Measurements from ENCODE around the gene SBF1. TPM values are rescaled to one million over a fixed set of nuclear protein-coding genes. Genes with fewer than 3 reads are reported as not detected.
A peak's percentile ranks its signal among the peaks of the same experiment; 100 is the strongest.
"Not testable (repeated sequence)": the region's sequence is repeated elsewhere in the genome, so short reads cannot be mapped to it uniquely, and the experiment has no call there.

The SBF1 gene
- total and polyA plus RNA-seq, 4 donors, result 30.1 to 76.9 (median 34.2) TPM

DNA sequence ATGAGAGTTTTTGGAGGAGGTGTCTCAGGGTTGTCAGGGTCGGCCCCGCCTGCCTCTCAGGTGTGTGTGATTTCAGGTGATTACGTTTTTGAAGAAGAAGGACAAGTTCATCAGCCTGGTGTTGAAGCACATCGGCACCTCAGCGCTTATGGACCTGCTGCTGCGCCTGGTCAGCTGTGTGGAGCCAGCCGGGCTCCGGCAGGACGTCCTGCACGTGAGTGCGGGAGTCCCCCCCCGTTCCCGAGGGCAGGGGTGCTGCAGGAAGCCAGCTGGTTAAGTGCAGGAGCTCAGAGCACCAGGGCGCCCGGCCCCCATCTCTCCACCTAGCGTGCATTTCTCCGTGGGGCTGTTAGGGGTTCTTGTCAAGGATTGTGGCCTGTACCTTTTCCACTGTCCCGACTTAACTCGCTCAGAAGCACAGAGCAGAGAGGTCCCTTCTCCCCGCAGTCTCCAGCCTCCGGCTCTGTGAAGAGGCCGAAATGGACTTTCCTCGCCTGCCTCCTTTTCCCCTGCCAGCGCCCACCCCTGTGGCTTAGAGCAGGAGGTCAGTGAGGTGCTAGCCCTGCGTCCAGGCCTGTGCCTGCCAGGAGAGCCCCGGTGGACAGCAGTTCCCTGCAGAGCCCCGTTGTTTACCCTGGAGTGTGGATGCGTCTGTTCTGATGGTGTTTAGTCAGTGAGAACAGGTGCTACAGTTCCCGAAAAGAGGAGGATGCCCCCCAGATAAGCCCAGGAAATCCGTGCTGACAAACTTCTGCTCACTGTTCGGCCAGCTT is 60.2 kb downstream of the SBF1 start:
- DNase-seq (no peak), ATAC-seq (ENCODE audit: insufficient read depth, low FRiP score) (no peak)
- TF ChIP-seq, protein P1, sequence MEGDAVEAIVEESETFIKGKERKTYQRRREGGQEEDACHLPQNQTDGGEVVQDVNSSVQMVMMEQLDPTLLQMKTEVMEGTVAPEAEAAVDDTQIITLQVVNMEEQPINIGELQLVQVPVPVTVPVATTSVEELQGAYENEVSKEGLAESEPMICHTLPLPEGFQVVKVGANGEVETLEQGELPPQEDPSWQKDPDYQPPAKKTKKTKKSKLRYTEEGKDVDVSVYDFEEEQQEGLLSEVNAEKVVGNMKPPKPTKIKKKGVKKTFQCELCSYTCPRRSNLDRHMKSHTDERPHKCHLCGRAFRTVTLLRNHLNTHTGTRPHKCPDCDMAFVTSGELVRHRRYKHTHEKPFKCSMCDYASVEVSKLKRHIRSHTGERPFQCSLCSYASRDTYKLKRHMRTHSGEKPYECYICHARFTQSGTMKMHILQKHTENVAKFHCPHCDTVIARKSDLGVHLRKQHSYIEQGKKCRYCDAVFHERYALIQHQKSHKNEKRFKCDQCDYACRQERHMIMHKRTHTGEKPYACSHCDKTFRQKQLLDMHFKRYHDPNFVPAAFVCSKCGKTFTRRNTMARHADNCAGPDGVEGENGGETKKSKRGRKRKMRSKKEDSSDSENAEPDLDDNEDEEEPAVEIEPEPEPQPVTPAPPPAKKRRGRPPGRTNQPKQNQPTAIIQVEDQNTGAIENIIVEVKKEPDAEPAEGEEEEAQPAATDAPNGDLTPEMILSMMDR (IDR thresholded peaks at IDR 0.05; ENCODE audit: control extremely low read depth, extremely low read depth), result no peak
- H3K9ac ChIP-seq (ENCODE audit: insufficient read depth in 1 of 2, low read length in 2 of 2), result no peak overlapping the region
- WGBS, 2 donors, result 94 to 97% methylated on average over 31 of the region's 31 CpGs
- no peak overlapping the region for H3K27ac ChIP-seq (ENCODE audit: low read depth in 1 of 2, low read length in 1 of 2)
- no peaks in the 10 kb centered on the region for H3K27me3 ChIP-seq (ENCODE audit: control insufficient read depth in 3 of 3, insufficient read depth in 3 of 3, low read length in 2 of 3)
- peaks cover 0 to 4% (median 0%) of the 10 kb centered on the region in 4 donors for H3K9me3 ChIP-seq (ENCODE audit: control insufficient read depth in 4 of 4, insufficient read depth in 3 of 4, low read length in 3 of 4)
- H3K4me1 ChIP-seq (ENCODE audit: control insufficient read depth in 5 of 5, insufficient read depth in 5 of 5, low read length in 5 of 5), result no peaks in the 10 kb centered on the region
- peaks cover 13 to 51% (median 37%) of the 10 kb centered on the region in 4 donors for H3K36me3 ChIP-seq (ENCODE audit: control insufficient read depth in 4 of 4, insufficient read depth in 4 of 4, low read length in 4 of 4)
- no peak overlapping the region for H3K4me3 ChIP-seq

DNA sequence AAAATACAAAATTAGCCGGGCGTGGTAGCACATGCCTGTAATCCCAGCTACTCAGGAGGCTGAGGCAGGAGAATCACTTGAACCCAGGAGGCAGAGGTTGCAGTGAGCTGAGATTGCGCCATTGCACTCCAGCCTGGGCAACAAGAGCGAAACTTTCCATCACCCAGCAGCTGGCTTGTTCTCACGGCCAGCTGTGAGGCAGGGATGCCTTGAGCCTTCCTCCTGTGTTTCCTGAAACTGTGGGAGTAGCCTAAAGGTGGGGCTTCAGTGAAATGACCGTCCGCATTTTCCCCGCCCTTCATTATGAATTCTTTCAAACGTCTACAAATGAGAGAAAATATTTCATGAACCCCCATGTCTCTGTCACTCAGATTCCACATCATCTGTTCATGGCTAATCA is 65.9 kb downstream of the SBF1 start:
- not testable (repeated sequence) for H3K27ac ChIP-seq (ENCODE audit: low read depth in 1 of 2, low read length in 1 of 2); H3K9me3 ChIP-seq (ENCODE audit: control insufficient read depth in 4 of 4, insufficient read depth in 3 of 4, low read length in 3 of 4); DNase-seq; H3K27me3 ChIP-seq (ENCODE audit: control insufficient read depth in 3 of 3, insufficient read depth in 3 of 3, low read length in 2 of 3); H3K9ac ChIP-seq (ENCODE audit: insufficient read depth in 1 of 2, low read length in 2 of 2); H3K4me1 ChIP-seq (ENCODE audit: control insufficient read depth in 5 of 5, insufficient read depth in 5 of 5, low read length in 5 of 5); H3K4me3 ChIP-seq; ATAC-seq (ENCODE audit: insufficient read depth, low FRiP score)
- H3K36me3 ChIP-seq (ENCODE audit: control insufficient read depth in 4 of 4, insufficient read depth in 4 of 4, low read length in 4 of 4), result peaks cover 9 to 24% (median 11%) of the 10 kb centered on the region in 4 donors
- 79 to 80% methylated on average over 9 of the region's 9 CpGs for WGBS, 2 donors

DNA sequence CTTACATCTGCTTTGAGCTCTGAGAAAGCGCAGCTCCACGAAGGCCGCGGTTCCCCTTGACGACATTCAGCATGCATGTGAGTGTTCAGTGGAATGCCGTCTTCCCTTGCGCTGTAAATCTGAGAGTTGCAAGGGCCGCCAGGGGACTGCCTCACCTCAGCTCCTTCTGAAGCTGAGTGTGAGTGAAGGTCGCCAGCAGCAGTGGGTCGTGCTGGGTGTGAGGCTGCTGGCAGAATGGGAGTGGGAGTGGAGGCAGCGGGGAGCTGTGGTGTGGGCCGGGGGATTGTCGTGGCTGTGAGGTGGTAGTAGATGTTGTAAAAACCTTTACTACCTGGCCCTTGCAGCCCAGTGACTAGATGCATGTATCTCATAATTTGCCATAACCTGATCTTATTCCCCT is 66.5 kb downstream of the SBF1 start:
- DNase-seq (no peak), ATAC-seq (ENCODE audit: insufficient read depth, low FRiP score) (no peak)
- H3K27me3 ChIP-seq (ENCODE audit: control insufficient read depth in 3 of 3, insufficient read depth in 3 of 3, low read length in 2 of 3), result no peaks in the 10 kb centered on the region
- WGBS, 2 donors, result 94 to 96% methylated on average over 13 of the region's 13 CpGs
- peaks cover 0 to 6% (median 5%) of the 10 kb centered on the region in 5 donors for H3K4me1 ChIP-seq (ENCODE audit: control insufficient read depth in 5 of 5, insufficient read depth in 5 of 5, low read length in 5 of 5)
- TF ChIP-seq, protein P1 (IDR thresholded peaks at IDR 0.05; ENCODE audit: control extremely low read depth, extremely low read depth), result no peak
- no peak overlapping the region for H3K4me3 ChIP-seq
- no peak overlapping the region for H3K9ac ChIP-seq (ENCODE audit: insufficient read depth in 1 of 2, low read length in 2 of 2)
- H3K27ac ChIP-seq (ENCODE audit: low read depth in 1 of 2, low read length in 1 of 2), result no peak overlapping the region
- H3K9me3 ChIP-seq (ENCODE audit: control insufficient read depth in 4 of 4, insufficient read depth in 3 of 4, low read length in 3 of 4), result peaks cover 0 to 2% (median 0%) of the 10 kb centered on the region in 4 donors
- peaks cover 9 to 21% (median 10%) of the 10 kb centered on the region in 4 donors for H3K36me3 ChIP-seq (ENCODE audit: control insufficient read depth in 4 of 4, insufficient read depth in 4 of 4, low read length in 4 of 4)

DNA sequence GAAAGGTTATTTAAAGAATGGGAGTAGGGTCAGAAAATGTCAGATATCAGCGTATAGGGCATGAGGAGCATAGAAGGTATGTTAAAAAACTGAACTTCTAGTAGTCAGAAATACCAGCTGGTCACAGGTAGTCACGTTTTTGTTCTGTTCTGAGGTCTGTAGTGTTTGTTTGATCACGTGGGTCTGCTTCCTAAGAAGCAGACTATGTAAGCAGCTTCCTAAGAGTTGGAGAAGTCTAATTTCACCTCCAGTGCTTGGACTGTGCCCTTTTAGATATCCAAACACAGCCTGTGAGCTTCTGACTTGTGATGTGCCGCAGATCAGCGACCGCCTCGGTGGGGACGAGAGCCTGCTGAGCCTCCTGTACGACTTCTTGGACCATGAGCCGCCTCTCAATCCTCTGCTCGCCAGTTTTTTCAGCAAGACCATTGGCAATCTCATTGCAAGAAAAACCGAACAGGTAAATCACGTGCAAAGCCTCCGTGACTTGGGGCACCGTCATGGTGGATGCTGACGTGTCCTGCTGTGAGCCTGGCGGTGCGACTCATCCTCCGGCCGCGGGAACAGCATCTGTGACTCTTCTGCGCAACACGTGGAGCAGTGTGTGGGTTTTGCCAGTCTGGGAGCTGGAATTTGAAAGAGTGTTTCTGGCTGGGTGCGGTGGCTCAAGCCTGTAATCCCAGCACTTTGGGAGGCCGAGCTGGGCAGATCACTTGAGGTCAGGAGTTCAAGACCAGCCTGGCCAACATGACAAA is 68.2 kb downstream of the SBF1 start:
- Histone ChIP-seq H3K4me3 (no peak overlapping the region), H3K9me3 (ENCODE audit: control insufficient read depth in 4 of 4, insufficient read depth in 3 of 4, low read length in 3 of 4) (peaks cover 0 to 2% (median 0%) of the 10 kb centered on the region in 4 donors), H3K27ac (ENCODE audit: low read depth in 1 of 2, low read length in 1 of 2) (peak overlapping the region in 1 of 2 donors; percentile 27), H3K9ac (ENCODE audit: insufficient read depth in 1 of 2, low read length in 2 of 2) (no peak overlapping the region), H3K36me3 (ENCODE audit: control insufficient read depth in 4 of 4, insufficient read depth in 4 of 4, low read length in 4 of 4) (peaks cover 9 to 22% (median 10%) of the 10 kb centered on the region in 4 donors), H3K27me3 (ENCODE audit: control insufficient read depth in 3 of 3, insufficient read depth in 3 of 3, low read length in 2 of 3) (no peaks in the 10 kb centered on the region), H3K4me1 (ENCODE audit: control insufficient read depth in 5 of 5, insufficient read depth in 5 of 5, low read length in 5 of 5) (peaks cover 0 to 9% (median 5%) of the 10 kb centered on the region in 5 donors)
- 93 to 96% methylated on average over 25 of the region's 25 CpGs for WGBS, 2 donors
- TF ChIP-seq, protein P1 (IDR thresholded peaks at IDR 0.05; ENCODE audit: control extremely low read depth, extremely low read depth), result no peak
- ATAC-seq (ENCODE audit: insufficient read depth, low FRiP score), result no peak
- peak in 1 of 3 donors; percentile 12 for DNase-seq
